ENCODE results near the gene HELZ. TPM values are rescaled to one million over a fixed set of nuclear protein-coding genes. Genes with fewer than 3 reads are reported as not detected.

HELZ gene
- total RNA-seq, 1 experiment from 2014 or later: 49.8 TPM

- H2BK5ac ChIP-seq (ENCODE audit: insufficient read length, low read length): no peak overlapping the region
- H2BK120ac ChIP-seq (ENCODE audit: low read depth, low read length, poor library complexity, severe bottlenecking): no peak overlapping the region
- no peaks in the 10 kb centered on the region for H3K79me2 ChIP-seq (ENCODE audit: insufficient read depth, low read length)
- Mint-ChIP-seq H3K4me1 (no peaks in the 10 kb centered on the region), H3K36me3 (ENCODE audit: insufficient read depth in 1 of 3, low read depth in 3 of 3) (peaks cover 0 to 8% (median 2%) of the 10 kb centered on the region in 3 experiments; a peak in 3 of 7 replicates), H3K9me3 (no peaks in the 10 kb centered on the region), H3K27ac (no peak overlapping the region), H3K27me3 (ENCODE audit: low read depth) (no peaks in the 10 kb centered on the region), H3K4me3 (no peak overlapping the region)
- no peaks in the 10 kb centered on the region for H3K27me3 ChIP-seq (ENCODE audit: insufficient read depth, low read length)
- H3K4ac ChIP-seq (ENCODE audit: low read depth, low read length): no peak overlapping the region
- H3K27ac ChIP-seq (ENCODE audit: insufficient read length, low read depth, low read length): no peak overlapping the region
- H3K23me2 ChIP-seq (ENCODE audit: insufficient read length, low read depth, low read length, poor library complexity, severe bottlenecking): no peaks in the 10 kb centered on the region
- H3K14ac ChIP-seq (ENCODE audit: insufficient read depth, low read length): no peak overlapping the region
- H3K4me1 ChIP-seq (ENCODE audit: insufficient read depth, low read length): no peaks in the 10 kb centered on the region
- H3K23ac ChIP-seq (ENCODE audit: insufficient read length, low read depth, low read length): no peak overlapping the region
- no peak overlapping the region for H4K91ac ChIP-seq (ENCODE audit: insufficient read length, low read depth, low read length)
- H4K20me1 ChIP-seq (ENCODE audit: control insufficient read depth, insufficient read depth, insufficient read length): no peaks in the 10 kb centered on the region
- H2BK20ac ChIP-seq (ENCODE audit: low read depth, low read length, poor library complexity, severe bottlenecking): no peak overlapping the region
- H3K9me3 ChIP-seq (ENCODE audit: control insufficient read depth, low read depth, low read length): no peaks in the 10 kb centered on the region
- no peak overlapping the region for H3K4me2 ChIP-seq (ENCODE audit: insufficient read depth, insufficient read length, low read length)
- no peak overlapping the region for H3K56ac ChIP-seq (ENCODE audit: insufficient read length, low read depth, low read length)
- H4K8ac ChIP-seq (replicated peaks; ENCODE audit: insufficient read length, low read depth, low read length): no peak overlapping the region
- no peak overlapping the region for H2AK5ac ChIP-seq (ENCODE audit: insufficient read length, low read length)
- no peak overlapping the region for H2BK15ac ChIP-seq (ENCODE audit: low read depth, low read length)
- no peak for TF ChIP-seq CTCF (conservative IDR thresholded peaks at IDR 0.05)
- no peak overlapping the region for H3K18ac ChIP-seq (ENCODE audit: insufficient read length, low read depth, low read length)
- H2AFZ ChIP-seq (ENCODE audit: low read length): no peak overlapping the region
- DNase-seq: no peak
- H3K79me1 ChIP-seq (ENCODE audit: insufficient read depth, low read depth, low read length, poor library complexity, severe bottlenecking): no peaks in the 10 kb centered on the region
- no peak overlapping the region for H4K5ac ChIP-seq (ENCODE audit: insufficient read length, low read depth, low read length)
- no peak overlapping the region for H2BK12ac ChIP-seq (ENCODE audit: insufficient read length, low read depth, low read length)
- no CpG with 5 or more reads among the region's 4 CpGs for WGBS (ENCODE audit: extremely low coverage, insufficient read length, low lambda C conversion rate)
- H3K9ac ChIP-seq (ENCODE audit: extremely low read depth, insufficient read length, low read length): no peak overlapping the region
- no peak overlapping the region for H3T11ph ChIP-seq (ENCODE audit: low read length)
Measured at GRCh38 chr17:67130768-67131167, 114.2 kb downstream of the HELZ start.

Measured in H9 (cell line).